Common myeloid progenitor, CD34-positive (primary cell): ENCODE results near the gene MYO3B.
"Not testable (repeated sequence)": the region's sequence is repeated elsewhere in the genome, so short reads cannot be mapped to it uniquely, and the experiment has no call there.

Experiments used
- CTCF ChIA-PET: fragments of 350-600 bp; sonication (Branson Sonifier 250); formaldehyde crosslinking; loops from one replicate; lab custom pipeline; 2021; ENCODE audit warnings: antibody characterized with exemption; lab: Charles Lee
- POLR2A ChIA-PET: fragments of 350-600 bp; sonication (Branson Sonifier 250); formaldehyde crosslinking; loops from one replicate; lab custom pipeline; 2021; ENCODE audit warnings: antibody characterized with exemption; lab: Charles Lee
- DNase-seq, 3 donors: peaks; one replicate each; pipeline versions ENCODE4 v3.0.0 to v3.0.0-alpha.2; 2013
- H3K27ac ChIP-seq, 2 experiments: 1 replicate in 1 of 2; 2 replicates in 1 of 2; pipeline ENCODE4 v1.7.0; 2013; ENCODE audit warnings: inconsistent platforms in 2 of 2, low read length in 2 of 2, mild to moderate bottlenecking in 2 of 2, low read depth in 1 of 2, moderate library complexity in 1 of 2; ENCODE audit not compliant: severe bottlenecking in 2 of 2, insufficient read depth in 1 of 2, poor library complexity in 1 of 2
- H3K27me3 ChIP-seq, 5 experiments: replicated peaks in 2 of 5; 1 replicate in 3 of 5; 2 replicates in 2 of 5; pipeline versions ENCODE4 v1.6.1 to v1.7.0; 2013; ENCODE audit warnings: low read length in 4 of 5, mild to moderate bottlenecking in 2 of 5, moderate library complexity in 2 of 5, inconsistent platforms in 1 of 5; ENCODE audit not compliant: insufficient read depth in 5 of 5, control insufficient read depth in 4 of 5
- H3K36me3 ChIP-seq, 4 experiments: 1 replicate in 2 of 4; 2 replicates in 2 of 4; pipeline versions ENCODE4 v1.6.1 to v1.7.0; 2013; ENCODE audit warnings: low read length in 3 of 4, control low read depth in 1 of 4, mild to moderate bottlenecking in 1 of 4; ENCODE audit not compliant: control insufficient read depth in 4 of 4, insufficient read depth in 4 of 4
- H3K4me1 ChIP-seq, 4 experiments: 1 replicate in 3 of 4; 2 replicates in 1 of 4; pipeline versions ENCODE4 v1.6.1 to v1.7.1; 2013; ENCODE audit warnings: low read length in 3 of 4, mild to moderate bottlenecking in 3 of 4, control low read depth in 1 of 4, inconsistent platforms in 1 of 4, moderate library complexity in 1 of 4; ENCODE audit not compliant: control insufficient read depth in 4 of 4, insufficient read depth in 4 of 4; ENCODE audit errors: control extremely low read depth in 1 of 4
- H3K4me3 ChIP-seq, 7 experiments: 1 replicate in 4 of 7; 2 replicates in 3 of 7; pipeline versions ENCODE4 v1.5.1 to v1.7.0; 2013; ENCODE audit warnings: mild to moderate bottlenecking in 7 of 7, low read length in 6 of 7, moderate library complexity in 6 of 7, inconsistent platforms in 2 of 7, low read depth in 2 of 7, control low read depth in 1 of 7; ENCODE audit not compliant: insufficient read depth in 4 of 7, control insufficient read depth in 1 of 7; ENCODE audit errors: extremely low read depth in 1 of 7
- H3K9me3 ChIP-seq, 5 experiments: 1 replicate in 4 of 5; 2 replicates in 1 of 5; pipeline versions ENCODE4 v1.6.1 to v1.7.1; 2013; ENCODE audit warnings: low read length in 4 of 5, mild to moderate bottlenecking in 2 of 5, inconsistent platforms in 1 of 5, low read depth in 1 of 5, moderate library complexity in 1 of 5; ENCODE audit not compliant: control insufficient read depth in 4 of 5, insufficient read depth in 2 of 5; ENCODE audit errors: control extremely low read depth in 1 of 5
- WGBS: methylation state at CpG from one replicate; pipeline ENCODE4 v1.1.5; 2013; ENCODE audit not compliant: insufficient coverage; 5-methylcytosine and 5-hydroxymethylcytosine counted together

Gene MYO3B

DNA sequence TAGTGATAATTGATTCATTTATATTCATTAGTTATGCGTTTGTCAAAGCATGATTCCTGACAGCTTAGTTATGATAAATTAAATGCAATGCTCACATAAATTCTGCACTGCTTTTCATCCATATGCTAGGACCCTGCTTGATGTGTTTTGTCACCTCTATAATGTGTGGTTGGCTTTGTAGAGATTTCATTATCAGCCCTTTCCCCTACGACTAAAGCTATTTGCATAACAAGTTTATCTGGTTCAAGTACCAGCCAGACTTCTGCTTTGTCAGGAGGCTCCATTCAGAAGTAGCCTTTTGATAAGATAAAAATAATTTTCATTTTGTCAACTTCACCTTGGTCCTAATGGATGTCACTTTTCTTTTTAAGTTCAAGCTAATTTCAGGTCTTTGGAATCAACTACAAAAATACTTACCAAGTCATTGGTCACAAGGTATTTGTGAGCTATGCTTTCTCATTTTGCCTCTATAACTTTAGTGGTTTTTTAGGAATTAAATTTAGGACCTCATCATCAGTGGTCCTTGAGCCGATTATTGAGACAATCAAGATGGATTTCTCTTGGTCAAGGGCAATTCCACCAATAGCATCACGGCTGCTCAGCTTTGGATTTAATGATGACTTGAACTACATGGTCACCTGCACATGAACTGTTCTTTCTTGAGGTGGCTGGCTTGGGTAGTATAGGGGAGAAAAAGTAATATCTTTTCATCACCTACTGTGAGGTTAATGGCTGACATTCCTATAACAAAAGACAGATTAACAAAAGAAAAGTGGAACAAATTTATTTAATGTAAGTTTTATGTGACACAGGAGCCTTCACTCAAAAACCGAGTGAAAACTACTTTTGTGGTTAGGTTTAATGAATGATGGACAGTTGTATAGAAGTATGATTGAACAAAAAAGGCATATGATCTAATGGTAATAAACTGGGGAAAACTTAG, 162.1 kb downstream of the MYO3B start:
- Histone ChIP-seq H3K4me1 (peaks cover 13 to 30% (median 20%) of the 10 kb centered on the region in 4 experiments), H3K4me3 (no peak overlapping the region), H3K36me3 (no peaks in the 10 kb centered on the region), H3K27me3 (no peaks in the 10 kb centered on the region), H3K9me3 (no peaks in the 10 kb centered on the region), H3K27ac (no peak overlapping the region)
- ChIA-PET POLR2A (no interaction called here), CTCF (interaction anchor here (0.6 to 1.5 kb wide), 5 partner anchors 17 to 472 kb away, joined by 3 to 4 read pairs (median 4); no protein-coding TSS in a partner anchor)
- peak in 2 of 3 donors; percentile 33 to 45 for DNase-seq
- 68% methylated on average over 3 of the region's 5 CpGs for WGBS

DNA sequence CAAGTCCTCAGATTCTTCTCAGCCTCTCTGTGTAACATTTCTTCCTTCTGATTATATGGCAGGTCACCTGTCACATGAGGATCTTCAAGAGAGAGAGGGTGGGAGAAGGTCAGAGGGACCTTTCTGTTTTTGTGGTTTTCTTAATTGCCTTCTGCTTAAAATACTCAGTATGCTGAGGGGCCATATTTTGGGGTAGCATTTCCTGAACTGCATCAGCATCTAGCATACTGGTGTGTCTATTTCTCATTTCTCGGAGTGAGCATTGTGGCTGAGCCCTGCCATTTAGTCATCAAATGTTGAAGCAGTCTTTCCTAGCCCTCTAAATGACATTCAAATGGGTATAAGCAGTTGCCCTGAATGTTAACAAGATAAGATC, 162.7 kb downstream of the MYO3B start:
- peak in 2 of 3 donors; percentile 31 to 57 for DNase-seq
- H3K4me3 ChIP-seq = no peak overlapping the region
- no peaks in the 10 kb centered on the region for H3K36me3 ChIP-seq
- WGBS = 18% methylated on average over 1 of the region's 1 CpG
- no peaks in the 10 kb centered on the region for H3K9me3 ChIP-seq
- peaks cover 13 to 30% (median 20%) of the 10 kb centered on the region in 4 experiments for H3K4me1 ChIP-seq
- ChIA-PET POLR2A (no interaction called here), CTCF (interaction anchor here (0.6 to 1.2 kb wide), 2 partner anchors 21 to 30 kb away, joined by 4 read pairs; no protein-coding TSS in a partner anchor)
- no peaks in the 10 kb centered on the region for H3K27me3 ChIP-seq
- H3K27ac ChIP-seq = no peak overlapping the region

DNA sequence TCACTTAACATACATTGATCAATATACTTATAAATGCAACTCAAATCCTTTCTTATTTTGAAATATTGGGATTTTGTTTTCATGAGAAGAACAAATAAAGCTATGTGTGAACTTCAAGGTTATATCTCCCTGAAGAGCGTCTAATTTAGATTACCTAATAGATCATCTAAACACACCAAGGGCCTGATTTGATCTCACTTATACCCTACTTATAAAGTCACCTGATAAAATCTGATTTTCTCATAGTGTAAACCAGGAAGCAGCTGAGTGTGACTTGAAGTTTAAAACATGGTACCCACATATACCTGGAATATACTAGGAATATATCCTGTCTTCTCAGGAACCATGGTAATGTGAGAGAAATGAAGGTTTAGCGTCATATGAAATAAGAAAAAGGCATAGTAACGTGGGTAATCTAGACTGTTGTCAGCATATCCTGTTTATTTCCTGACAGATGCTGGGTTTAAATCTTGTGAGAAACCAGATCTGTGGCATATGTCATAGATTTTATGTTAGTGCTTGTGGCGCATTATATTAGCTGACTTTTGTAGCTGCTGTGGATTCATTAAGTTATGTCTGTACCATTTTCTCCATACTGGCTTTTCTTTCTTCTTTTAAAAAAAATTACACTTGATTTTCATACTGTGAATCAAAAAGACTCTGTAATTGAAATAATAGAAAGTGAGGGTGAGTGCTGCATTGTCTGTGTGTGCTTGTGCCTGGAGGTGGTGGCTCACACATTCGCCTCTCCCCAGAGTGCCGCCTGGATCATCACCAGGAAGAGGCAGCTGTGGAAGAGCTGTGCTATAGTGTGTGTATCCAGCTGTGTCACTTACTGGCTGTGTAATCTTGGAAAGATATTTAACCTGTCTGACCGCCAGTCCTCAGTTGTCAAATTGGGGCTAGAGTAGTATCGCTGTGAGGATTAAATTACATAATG, 164.0 kb downstream of the MYO3B start:
- Histone ChIP-seq H3K36me3 (no peaks in the 10 kb centered on the region), H3K4me1 (peaks cover 13 to 30% (median 20%) of the 10 kb centered on the region in 4 experiments), H3K4me3 (peak overlapping the region in 1 of 7 experiments; percentile 17), H3K27me3 (no peaks in the 10 kb centered on the region), H3K27ac (peak overlapping the region in 1 of 2 experiments; percentile 65), H3K9me3 (no peaks in the 10 kb centered on the region)
- 80% methylated on average over 1 of the region's 8 CpGs for WGBS
- peak; percentile 29 to 89 (median 80) for DNase-seq
- ChIA-PET POLR2A (interaction anchor here (0.6 kb wide), 1 partner anchor 16 kb away, joined by 3 read pairs; no protein-coding TSS in a partner anchor), CTCF (interaction anchor here (0.8 to 2.1 kb wide), 6 partner anchors 14 to 475 kb away, joined by 3 to 14 read pairs (median 4); partner anchors contain the start of gene GAD1)

DNA sequence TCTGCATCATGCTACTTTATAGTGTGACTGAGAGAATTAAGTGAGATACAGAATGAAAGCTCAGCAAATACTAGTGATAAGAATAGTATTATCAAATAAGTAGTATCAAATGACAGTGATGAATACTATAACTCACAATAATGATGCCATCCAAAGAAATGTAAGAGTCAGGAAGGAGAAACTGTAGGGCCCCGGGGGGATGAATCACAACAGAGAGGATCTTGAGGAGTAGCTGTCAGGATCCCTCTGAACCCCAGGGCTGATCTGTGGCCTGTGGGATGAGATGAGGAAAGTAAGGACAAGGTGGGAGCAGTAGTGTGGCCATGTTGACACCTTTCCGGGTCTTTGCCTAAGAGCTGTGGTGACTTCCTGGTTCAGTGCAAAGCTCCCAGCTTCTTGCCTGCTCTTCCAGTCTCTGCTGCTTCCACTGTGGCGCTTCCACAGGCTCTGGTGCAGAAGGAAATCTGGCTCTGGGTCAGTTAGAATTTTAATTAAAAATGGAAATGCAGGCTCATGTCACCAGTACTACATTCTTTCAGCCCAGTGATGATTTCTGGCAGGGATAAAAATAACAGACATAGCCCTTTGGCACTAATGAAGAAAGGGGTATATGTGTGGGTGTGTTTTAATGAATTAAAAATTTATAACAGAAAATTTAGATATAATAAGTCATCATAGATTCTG, 166.9 kb downstream of the MYO3B start:
- no peaks in the 10 kb centered on the region for H3K36me3 ChIP-seq
- DNase-seq = no peak
- WGBS = 93% methylated on average over 3 of the region's 3 CpGs
- ChIA-PET POLR2A (no interaction called here), CTCF (interaction anchor here (1.0 to 1.5 kb wide), 2 partner anchors 11 to 18 kb away, joined by 3 to 5 read pairs; no protein-coding TSS in a partner anchor)
- H3K4me1 ChIP-seq = peaks cover 13 to 27% (median 17%) of the 10 kb centered on the region in 4 experiments
- H3K27ac ChIP-seq = no peak overlapping the region
- H3K9me3 ChIP-seq = no peaks in the 10 kb centered on the region
- no peak overlapping the region for H3K4me3 ChIP-seq
- H3K27me3 ChIP-seq = no peaks in the 10 kb centered on the region

DNA sequence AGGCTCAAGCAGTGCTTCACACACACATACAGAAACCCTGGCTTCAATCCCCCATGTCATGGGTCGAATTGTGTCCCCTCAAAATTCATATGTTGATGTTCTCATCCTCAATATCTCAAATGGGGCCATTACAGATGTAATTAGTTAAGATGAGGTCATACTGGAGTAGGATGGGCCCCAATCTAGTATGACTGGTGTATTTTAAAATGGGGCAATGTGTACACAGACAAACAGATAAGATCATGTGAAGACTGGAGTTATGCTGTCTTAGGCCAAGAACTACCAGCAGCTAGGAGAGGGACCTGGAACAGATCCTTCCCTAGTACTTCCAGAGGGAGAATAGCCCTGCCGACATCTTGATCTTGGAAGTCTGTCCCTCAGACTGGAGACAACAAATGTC, 167.7 kb downstream of the MYO3B start:
- Histone ChIP-seq H3K36me3 (no peaks in the 10 kb centered on the region), H3K27me3 (no peaks in the 10 kb centered on the region), H3K9me3 (no peaks in the 10 kb centered on the region), H3K27ac (no peak overlapping the region), H3K4me1 (peaks cover 11 to 22% (median 13%) of the 10 kb centered on the region in 4 experiments), H3K4me3 (no peak overlapping the region)
- no CpG with 5 or more reads among the region's 2 CpGs for WGBS
- DNase-seq = no peak
- ChIA-PET POLR2A (interaction anchor here (0.6 kb wide), 1 partner anchor 47 kb away, joined by 4 read pairs; no protein-coding TSS in a partner anchor), CTCF (interaction anchor here (1.0 kb wide), 1 partner anchor 17 kb away, joined by 3 read pairs; no protein-coding TSS in a partner anchor)

DNA sequence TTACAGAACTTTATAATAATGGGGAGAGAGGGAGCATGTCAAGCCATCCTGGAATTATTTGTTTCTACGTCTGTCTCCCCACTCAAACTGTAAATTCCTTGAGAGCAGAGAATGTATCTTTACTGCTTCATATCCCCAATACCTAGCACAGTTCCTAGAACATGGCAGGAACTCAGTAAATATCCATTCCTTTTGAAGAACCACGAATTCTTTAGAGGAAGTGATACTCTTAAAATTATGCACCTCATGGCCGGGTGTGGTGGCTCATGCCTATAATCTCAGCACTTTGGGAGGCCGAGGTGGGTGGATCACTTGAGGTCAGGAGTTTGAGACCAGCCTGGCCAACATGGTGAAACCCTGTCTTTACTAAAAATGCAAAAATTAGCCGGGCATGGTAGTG, 171.3 kb downstream of the MYO3B start:
- H3K27ac ChIP-seq, POLR2A ChIA-PET, H3K4me3 ChIP-seq, H3K27me3 ChIP-seq, H3K9me3 ChIP-seq, H3K36me3 ChIP-seq, DNase-seq: not testable (repeated sequence)
- 50% methylated on average over 2 of the region's 5 CpGs for WGBS
- H3K4me1 ChIP-seq = peaks cover 7 to 12% (median 8%) of the 10 kb centered on the region in 4 experiments
- CTCF ChIA-PET = interaction anchor here (0.6 to 1.5 kb wide), 4 partner anchors 12 to 25 kb away, joined by 3 to 9 read pairs (median 4); no protein-coding TSS in a partner anchor
